GM18907 (cell line): ENCODE data around the gene SYNE1.
"Not testable (repeated sequence)": the region's sequence is repeated elsewhere in the genome, so short reads cannot be mapped to it uniquely, and the experiment has no call there.

Source experiments
- ATAC-seq: cut with Tn5 transposase; IDR thresholded peaks from one replicate; pipeline ENCODE4 v1.9.1; 2021; ENCODE audit warnings: mild to moderate bottlenecking, moderate library complexity; ENCODE audit not compliant: unreplicated experiment

SYNE1 gene

GRCh38 chr6:152076242-152076641 lies 560.9 kb downstream of the SYNE1 start:
- not testable (repeated sequence) for ATAC-seq

GRCh38 chr6:152071843-152072242 lies 565.3 kb downstream of the SYNE1 start:
- ATAC-seq, result no peak
